Mucosa of gallbladder (tissue), 1 donor: ENCODE results near the gene CSMD2. TPM values are rescaled to one million over a fixed set of nuclear protein-coding genes. Genes with fewer than 3 reads are reported as not detected.

Experiments used
- DNase-seq: peaks from one replicate; pipeline ENCODE4 v3.0.0-alpha.2; 2020; ENCODE audit warnings: low spot score
- total RNA-seq: library from RNA; stranded (reverse); gene quantifications from one replicate; pipeline ENCODE4 v1.2.1, GENCODE V29; 2021
- donor health status: DM: no; HTN: no; CAD: no.

CSMD2 gene
- total RNA-seq, 1 donor from 2014 or later, result 6.5 TPM

DNA sequence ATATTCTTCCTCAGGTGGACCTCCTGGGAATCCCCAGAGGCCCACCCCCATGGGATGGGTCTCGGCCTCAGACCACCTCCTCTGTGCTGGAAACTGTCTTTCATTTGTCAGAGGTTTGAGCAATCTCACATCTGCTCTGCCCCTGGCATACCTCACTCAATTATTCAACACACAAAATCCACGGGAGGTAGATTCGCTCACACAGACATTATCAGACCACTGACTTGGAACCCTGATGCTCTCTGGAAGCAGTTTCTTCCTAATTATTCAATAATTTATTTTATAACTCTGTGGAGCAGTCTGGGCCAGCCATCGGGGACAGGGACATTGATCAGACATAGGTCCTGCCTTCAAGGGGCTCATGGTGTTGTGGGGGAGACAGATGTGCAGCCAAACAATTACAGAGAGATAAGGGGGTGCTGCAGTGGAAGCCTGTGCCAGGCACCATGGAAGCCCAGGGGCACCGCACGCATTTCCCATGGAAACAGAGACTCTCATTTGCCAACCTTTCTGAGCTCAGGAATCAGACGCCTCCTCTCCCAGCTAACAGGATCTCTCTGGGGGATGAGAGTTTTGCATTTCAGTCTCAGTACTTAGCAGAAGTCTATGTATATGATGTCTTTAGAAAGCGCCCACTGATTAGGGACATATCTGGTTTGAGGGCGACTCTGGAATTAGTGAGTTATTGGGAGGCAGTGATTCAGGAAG lies 204.7 kb downstream of the CSMD2 start:
- no peak for DNase-seq

DNA sequence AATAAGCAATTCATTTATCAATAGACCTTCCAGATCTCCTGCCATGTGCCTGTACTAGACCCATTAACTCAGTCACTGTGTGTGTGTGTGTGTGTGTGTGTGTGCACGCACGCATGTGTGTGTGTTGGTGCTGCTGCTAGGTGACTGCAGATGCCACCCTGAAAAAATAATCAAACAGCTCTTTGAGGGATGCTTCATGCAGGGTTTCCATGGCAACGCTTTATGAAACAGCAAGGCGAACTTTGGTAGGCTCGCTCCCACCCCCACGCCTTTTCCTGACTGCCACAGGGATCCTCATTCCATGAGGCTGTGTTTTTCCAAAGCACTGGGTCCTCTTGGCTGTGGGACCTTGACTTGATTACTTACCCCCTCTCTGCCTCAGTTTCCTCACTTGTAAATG lies 207.2 kb downstream of the CSMD2 start:
- no peak for DNase-seq

DNA sequence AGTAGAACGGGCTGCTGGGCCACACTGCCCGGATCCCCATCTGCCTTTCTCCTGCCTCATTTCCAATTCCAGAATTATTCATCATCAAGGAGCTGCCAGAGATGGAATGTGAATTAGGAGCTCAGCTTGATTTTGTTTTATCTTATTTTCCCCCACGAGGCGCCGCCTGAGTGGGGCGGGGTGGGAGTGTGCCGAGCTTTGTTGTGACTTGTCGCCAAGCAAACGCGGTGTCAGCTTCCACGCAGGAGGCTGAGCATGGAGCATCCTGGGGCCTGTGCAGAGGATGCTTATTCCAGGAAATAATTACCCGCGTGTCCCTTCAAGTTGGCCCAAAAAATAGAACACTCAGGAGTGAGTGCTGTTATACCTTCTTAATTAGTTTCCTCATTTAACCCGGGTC lies 209.9 kb downstream of the CSMD2 start:
- DNase-seq, result no peak

DNA sequence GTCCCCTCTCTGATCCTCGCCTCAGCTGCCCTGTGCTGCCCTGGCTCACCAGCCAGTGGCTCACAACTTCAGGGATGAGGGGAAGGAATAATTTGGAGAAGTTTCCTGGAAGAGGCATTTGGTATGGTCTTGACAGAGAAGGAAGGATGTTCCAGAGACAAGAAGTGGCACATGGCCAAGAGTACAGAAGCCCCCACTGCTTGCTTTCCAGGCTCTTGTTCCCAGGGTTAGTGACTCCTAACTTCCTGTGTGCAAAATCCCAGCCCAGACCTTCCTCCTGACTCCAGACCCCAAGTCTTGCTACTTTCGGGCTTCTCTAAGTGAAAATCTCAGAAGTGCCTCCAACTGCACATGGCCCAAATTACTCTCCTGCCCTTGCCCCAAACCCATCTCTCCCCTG lies 215.5 kb downstream of the CSMD2 start:
- DNase-seq, result no peak

DNA sequence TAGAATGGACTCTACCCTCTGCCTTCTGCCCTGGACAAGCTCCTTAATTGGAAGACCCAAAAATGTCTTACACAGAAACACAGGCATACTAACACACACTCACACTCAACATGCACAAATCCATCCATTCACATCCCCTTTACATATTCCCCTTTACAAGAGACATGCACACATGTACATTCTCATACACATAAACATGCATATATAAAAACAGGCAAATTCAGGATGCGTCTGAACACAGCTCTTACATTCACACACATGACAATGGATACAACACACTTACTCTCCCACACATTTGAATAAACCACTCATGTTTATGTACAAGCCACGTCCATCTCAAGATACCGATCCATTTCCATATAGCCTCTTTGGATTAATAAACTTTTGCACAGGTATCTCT lies 216.7 kb downstream of the CSMD2 start:
- DNase-seq, result no peak

DNA sequence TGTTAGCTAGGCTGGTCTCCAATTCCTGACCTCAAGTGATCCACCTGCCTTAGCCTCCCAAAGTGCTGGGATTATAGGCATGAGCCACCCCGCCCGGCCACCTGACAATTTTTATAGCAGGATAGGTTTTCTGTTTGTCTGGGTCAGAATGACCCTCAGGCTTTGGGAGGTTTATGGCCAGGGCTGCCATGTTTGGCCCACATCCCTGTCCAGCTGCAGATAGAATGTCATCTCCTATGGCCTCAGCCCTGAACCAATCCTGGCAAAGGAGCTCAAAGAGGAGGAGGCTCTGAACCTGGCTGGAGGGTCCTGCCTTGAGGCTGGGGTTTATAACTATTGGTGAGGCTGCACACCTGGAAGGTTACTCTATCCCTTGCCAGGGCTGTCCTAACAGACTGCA lies 218.2 kb downstream of the CSMD2 start:
- no peak for DNase-seq

DNA sequence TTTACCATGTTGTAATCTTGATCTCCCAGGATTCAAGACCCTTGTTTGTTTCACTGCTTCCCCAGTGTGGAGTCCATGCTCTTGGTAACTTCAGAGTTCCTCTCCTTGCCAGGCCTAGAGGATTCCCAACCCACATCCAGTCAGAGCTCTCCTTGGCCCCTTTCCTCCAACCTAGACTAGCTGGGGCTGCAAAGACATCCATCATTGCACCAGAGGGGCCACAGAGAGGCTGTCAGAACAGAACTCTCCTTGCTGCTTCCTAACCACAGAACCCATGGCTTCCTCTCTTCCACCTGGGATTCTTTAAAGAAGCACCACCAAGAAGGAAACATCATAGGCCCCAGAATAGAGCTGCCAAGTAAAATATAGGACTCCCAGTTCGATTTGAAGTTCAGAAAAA lies 220.2 kb downstream of the CSMD2 start:
- no peak for DNase-seq

DNA sequence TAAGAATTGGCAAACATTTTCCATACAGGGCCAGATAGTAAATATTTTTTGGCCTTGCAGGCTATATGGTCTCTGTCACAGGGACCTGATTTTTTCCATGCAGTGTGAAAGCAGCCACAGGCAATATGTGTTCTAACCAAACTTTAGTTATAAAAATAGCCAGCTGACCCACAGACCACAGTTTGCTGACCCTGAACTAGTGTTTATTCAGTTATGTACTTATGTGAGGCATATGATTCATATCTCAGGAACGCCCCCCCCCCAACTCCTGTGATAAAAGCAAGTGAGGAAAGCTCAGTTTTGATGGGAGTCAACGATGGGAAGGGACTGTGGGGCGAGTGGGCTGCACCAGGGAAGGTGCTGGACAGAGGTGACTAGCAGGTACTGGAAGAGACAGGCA lies 221.1 kb downstream of the CSMD2 start:
- DNase-seq, result peak; percentile 16

DNA sequence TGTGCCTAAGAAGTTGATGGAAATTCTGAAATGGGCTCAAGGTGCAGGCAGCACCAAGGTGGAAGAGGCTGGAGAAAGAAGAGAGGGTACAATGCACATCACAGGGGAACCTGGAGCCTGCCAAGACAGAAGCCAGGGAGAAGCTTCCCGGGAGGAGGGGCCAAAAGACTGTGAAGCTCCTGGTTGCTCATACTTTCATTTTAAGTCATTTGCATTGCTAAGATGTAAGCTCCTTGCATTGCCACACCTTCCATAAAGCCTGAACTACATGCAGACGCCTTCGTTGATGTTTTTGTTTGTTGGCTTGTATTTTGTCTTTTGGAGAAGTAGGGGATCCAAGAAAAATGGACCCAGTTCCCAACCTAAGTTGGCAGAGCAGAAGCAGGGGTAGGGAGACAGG lies 232.2 kb downstream of the CSMD2 start:
- DNase-seq, result no peak

DNA sequence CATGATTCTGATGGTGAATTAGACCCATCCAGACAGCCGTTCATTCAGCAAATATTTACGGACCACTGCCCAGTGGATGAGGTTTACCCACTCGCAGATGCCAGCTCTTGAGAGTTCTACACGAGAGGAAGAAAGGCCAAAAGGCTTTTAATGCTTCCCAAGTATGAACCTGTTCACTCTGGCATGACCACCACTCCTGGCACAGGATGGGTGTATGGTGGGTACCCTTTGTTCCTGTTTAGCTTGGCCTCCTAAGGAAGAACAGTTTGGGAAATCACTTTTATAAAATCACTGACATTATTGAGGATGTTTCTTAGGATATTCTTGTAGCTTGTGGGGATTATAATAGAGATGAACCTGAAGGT lies 233.9 kb downstream of the CSMD2 start:
- no peak for DNase-seq

DNA sequence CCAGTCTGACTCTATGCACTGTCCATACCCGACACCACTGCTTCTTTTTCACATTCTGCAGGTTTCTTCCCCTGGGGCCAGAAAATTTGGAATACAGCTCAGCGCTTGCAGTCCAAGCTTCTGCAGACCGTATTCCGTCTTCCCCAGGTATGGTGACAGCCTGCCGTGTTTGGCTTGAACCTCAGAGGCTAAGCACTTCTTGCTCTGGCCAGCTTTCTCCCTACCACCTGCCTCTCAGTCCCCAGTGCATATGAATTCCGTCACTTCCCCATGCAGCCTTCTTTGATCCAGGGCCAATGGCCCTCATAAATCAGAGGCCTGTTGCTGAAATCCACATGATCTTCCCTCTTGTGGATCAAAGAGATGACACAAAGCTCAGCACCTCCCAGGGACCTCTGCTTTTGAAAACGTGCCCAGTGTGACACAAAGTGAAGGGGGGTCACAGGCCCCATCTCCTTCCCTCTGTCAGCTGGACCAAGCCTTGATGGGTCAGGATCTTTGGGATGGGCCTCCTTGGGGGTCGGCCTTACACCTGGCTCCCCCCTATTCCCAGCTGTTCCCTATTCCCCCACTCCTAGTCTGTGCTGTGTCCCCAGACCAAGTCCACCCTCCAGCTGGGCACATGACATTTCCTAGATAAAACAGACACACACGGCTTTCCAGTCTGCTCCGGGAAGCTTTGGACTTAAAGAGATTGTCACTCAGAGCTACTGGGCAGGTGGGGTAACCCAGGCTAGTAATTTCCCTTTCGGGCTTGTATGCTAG lies 234.5 kb downstream of the CSMD2 start:
- no peak for DNase-seq

DNA sequence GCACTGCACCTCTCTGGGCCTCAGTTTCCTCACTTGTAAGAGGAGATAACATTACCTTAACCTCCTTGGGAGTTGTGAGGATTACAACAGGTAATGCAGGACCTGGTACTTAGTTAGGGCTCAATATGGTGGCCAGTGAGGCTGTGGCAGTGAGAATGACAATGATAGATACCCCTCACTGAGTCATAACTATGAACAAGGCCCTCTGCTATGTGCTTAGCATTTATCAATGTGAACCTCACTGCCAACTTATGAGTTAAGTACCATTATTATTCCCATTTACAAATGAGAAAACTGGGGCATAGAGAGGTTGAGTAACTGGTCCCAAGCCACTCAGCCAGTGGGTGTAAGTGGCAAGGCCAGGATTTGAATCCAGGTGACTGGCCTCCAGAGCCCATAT lies 236.8 kb downstream of the CSMD2 start:
- no peak for DNase-seq

DNA sequence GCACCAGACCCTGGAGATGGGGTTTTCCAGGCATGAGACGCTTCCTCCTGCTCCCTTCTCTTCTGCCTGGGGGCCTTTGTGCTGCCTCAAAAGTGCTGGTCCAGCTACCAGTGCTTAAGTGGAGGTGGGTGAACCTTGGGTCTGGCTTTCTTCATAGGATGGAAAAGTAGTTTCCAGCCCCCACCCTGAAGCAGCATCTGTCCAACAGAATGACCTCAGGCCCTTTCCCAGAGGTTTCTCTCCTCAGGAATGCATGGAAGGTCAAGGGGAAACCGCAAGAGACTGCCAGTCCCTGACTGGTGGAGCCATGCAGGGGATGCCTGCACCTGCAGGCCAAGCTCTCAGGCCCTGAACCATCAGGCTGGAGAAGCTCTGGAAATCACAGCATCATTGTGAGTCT lies 237.3 kb downstream of the CSMD2 start:
- DNase-seq, result no peak

DNA sequence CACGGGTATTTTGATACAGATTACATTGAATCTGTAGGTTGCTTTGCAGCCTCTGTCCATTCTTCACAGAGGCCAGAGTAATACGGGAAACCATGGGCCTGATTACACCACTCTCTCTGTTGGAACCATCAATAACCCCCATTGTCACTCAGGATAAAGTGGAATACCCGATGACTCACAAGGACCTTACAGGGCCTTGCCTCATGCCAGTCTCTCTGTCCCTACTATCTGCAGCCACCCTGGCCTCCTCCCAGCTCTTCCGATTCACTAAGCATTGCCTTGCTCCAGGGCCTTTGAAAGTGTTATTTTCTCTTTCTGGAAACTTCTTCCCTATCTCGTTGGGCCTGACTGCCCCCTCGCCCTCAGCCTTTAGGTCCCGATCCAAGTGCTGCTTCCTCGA lies 239.4 kb downstream of the CSMD2 start:
- DNase-seq, result no peak

DNA sequence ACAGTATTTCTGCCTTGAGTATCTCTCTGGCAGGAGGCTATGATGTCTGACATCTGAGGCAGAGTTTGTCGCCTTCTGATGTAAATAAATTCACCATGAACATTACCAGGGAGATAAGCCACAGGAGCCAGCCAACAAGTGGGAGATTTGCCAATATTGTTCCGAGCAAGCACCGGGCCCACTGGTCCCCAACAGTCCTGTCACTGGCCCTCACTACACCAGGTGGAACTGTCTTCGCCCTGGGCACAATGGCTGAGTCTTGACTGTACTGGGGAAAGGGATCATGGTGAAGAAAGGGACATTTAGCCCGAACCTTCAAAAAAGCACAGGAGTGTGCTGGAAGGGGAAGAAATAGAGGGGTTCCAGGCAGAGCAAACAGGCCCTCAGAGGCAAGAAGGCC lies 243.7 kb downstream of the CSMD2 start:
- no peak for DNase-seq

DNA sequence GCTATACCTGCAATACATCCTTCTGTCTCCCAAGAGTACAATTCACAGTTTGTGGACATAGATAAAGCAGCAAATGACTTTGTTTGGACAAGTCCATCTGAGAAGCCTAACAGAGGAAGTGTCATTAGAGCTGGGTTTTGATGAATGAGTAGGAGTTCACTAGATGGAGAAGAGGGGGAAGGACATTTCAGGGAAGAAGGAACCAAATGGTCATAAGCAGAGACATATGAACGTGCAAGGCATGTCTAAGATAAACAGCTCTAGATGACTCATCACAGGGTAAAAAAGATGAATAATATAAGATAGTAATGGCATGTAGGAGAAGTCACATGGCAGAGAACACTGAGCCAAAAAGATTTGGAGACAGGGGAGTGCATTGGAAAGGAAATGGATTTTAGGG lies 246.7 kb downstream of the CSMD2 start:
- DNase-seq, result no peak

DNA sequence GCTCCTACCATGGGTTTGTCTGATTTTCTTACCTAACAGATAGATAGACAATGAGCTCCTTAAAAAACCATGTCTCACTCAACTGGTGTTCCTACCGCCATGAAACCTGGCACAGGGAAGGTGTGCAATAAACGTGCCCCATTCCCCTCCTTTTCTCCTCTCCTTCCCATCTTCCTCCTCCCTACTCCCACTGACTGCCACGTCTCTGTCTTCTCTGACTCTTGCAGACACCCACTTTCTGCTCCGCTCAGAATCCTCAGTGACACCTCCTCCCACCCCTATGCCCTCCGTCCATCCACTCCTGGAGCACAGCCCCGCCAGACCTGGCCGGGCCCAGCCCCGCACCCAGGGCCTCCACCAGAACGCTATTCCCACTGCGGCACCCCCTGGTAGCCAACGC lies 248.2 kb downstream of the CSMD2 start:
- no peak for DNase-seq

DNA sequence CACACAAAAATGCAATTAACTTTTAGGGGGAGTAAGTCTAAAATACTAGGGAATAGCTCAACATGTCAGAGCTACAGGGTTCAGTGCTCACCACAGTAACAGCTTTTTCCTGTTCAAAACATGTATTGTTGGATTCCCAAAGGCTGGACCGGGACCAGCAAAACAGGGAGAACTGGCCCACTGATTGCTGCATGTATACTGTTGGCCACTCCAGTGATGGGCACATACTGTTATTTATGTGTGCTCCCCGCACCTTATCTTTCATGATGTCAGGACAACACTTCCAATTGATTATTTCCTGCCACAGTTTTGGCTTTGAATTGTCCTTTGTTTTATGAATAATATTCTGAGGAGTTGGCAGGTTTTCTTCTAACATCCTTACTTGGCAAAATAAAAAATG lies 250.5 kb downstream of the CSMD2 start:
- DNase-seq, result no peak

DNA sequence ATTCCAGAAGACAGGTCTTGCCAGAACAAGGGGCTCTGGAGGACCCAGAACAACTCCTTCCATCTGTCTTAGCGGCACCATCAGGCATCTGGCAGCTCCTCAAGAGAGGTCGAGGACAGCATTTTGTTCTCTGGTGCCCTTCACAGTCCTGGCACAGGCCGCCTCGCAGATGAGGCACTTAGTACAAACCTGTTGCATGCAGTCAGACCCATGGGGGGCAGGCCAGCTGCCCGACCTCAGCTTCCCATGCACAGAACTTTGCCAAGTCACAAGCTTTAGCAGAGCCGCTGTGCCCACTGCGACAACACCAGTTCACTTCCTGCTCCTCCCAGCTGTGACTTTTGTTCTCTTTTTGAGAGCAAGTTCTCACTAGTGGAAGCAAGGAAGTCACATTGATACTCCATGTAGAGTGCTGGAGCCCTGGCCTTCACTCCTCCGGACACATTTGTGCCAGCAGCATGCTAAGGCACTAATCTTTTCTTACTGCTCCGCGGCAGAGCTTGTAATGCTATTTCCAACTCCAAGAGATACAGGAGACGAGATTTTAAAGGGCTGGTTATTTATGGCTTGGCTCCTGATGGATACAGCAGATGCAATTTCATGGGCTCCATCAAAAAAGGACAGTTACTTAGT lies 256.6 kb downstream of the CSMD2 start:
- DNase-seq, result no peak

DNA sequence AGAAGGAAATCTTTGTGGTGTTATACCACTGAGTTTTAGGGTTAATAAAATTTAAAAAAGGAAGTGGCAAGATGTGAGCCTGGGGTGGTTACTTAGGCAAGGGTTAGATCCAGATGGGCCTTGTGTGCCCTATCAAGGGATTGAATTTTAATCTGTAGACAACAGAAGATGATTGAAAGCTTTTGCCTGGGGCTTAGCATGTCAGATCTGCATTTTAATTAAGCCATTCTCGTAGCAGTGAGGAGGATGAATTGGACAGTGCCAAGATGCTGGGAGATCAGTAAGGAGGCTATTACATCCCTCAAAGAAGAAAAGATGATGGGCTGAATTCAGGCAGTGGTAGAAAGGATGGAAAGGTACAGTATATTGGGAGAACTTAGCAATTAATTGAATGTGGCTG lies 258.9 kb downstream of the CSMD2 start:
- no peak for DNase-seq

DNA sequence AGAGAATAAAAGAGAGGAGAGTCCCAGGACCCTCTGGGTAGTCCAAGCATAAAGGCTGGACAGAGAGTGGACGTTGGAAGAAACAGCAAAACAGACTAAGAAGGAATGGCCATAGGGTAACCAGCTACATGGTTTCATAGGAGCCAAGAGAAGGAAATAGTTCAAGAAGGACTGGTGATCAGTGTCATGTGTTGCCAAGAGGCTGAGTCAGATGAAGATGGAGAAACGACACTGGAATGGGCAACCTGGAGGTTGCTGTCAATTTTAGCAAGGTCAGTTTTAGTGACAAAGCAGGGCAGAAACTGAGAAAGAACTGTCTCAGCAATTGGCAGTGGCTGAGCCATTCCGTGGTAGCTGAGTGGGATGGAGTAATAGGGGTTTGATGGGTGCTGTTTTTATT lies 259.8 kb downstream of the CSMD2 start:
- no peak for DNase-seq

DNA sequence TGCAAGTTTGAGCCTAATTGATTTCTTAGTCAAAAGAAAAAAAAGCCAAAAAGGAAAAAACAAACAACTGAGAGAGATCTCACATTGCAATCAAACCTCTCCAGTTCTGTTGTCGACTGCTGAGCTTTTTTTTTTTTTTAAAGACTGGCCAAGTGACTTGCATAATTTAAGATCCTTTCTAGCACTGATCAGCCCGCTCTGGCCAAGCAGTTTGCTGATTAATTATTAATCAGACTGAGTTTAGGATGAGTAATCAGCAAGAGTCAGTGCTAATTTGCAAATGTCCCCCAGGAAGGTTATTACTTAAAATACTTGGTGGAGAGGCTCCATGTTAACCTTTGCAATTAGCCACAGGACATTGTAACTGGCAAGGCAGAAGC lies 261.8 kb downstream of the CSMD2 start:
- DNase-seq, result no peak

DNA sequence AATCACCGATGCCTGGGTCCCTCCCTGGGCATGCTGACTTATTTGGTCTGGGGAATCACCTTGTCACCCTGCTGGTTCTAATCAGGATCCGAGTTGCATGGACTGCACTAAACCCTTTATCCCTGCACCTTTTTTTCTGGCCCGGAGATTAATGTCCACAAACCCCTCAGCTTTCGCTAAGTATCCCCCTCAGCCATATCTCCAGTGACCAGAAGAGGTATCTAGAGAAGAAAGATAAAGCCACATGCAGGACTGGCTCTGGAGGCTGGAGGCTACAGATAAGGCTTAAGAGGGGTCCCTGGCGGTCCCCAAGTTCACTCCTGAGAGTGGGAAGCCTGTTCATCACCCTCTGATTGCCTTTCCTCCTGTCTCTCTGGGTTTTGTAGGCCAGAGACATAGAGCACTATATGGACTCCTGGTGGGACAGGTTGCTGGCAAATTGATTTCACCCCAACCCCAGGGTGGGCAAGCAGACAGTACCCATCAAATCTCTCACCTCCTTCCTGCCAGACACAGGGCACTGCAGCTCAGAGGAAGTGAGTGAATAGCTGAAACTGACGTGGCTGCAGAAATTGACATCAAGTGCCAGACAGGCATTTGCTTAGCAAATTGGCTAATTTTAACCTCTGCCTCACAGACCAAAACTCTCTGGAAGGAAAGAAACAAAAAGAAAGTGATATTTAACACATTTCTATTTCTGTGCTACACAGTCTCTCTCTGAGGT lies 262.4 kb downstream of the CSMD2 start:
- DNase-seq, result no peak
